Caco-2 (cell line): ENCODE measurements around the gene UGGT2. TPM values are rescaled to one million over a fixed set of nuclear protein-coding genes. Genes with fewer than 3 reads are reported as not detected.
"Not testable (repeated sequence)": the region's sequence is repeated elsewhere in the genome, so short reads cannot be mapped to it uniquely, and the experiment has no call there.

Source experiments
- BruUV-seq: library from RNA; stranded (reverse); fragments of 400-500 nt; replicated peaks from 2 replicates; lab custom pipeline; 2021; lab: Mats Ljungman, UMichigan
- CTCF ChIA-PET: fragments of 300-600 bp; sonication (Branson Sonifier 250); formaldehyde crosslinking; loops from one replicate; lab custom pipeline; 2022; ENCODE audit warnings: antibody characterized with exemption; lab: Charles Lee
- POLR2A ChIA-PET: fragments of 300-600 bp; sonication (Branson Sonifier 250); formaldehyde crosslinking; loops from one replicate; lab custom pipeline; 2022; ENCODE audit warnings: antibody characterized with exemption; lab: Charles Lee
- DNase-seq, 2 experiments: peaks; one replicate each; pipeline versions ENCODE4 v3.0.0 to v3.0.0-alpha.2; 2020 to 2022
- H3K27me3 ChIP-seq: replicated peaks from 2 replicates; pipeline ENCODE4 v1.6.0; 2011; ENCODE audit warnings: low read length; ENCODE audit not compliant: control insufficient read depth, insufficient read depth
- H3K36me3 ChIP-seq: 2 replicates; pipeline ENCODE4 v1.5.1; 2011; ENCODE audit warnings: low read length; ENCODE audit not compliant: control insufficient read depth, insufficient read depth
- H3K4me1 ChIP-seq: fragments of 250-450 bp; sonication (Bioruptor Pico); 2 replicates; pipeline ENCODE4 v1.5.1; 2020; ENCODE audit warnings: mild to moderate bottlenecking
- H3K4me3 ChIP-seq: 2 replicates; pipeline ENCODE4 v1.5.1; 2011; ENCODE audit warnings: low read depth, mild to moderate bottlenecking, control low read depth, low read length
- H3K9me3 ChIP-seq: fragments of 250-450 bp; sonication (Bioruptor Pico); 2 replicates; pipeline ENCODE4 v1.5.1; 2020; ENCODE audit warnings: mild to moderate bottlenecking, moderate library complexity
- H3K27ac Mint-ChIP-seq: one replicate; pipeline ENCODE4 v1.8.0; 2022; ENCODE audit warnings: mixed read lengths; ENCODE audit not compliant: unreplicated experiment
- H3K27me3 Mint-ChIP-seq: one replicate; pipeline ENCODE4 v1.8.0; 2022; ENCODE audit warnings: mixed read lengths; ENCODE audit not compliant: insufficient read depth, unreplicated experiment
- H3K36me3 Mint-ChIP-seq: one replicate; pipeline ENCODE4 v1.8.0; 2022; ENCODE audit warnings: mild to moderate bottlenecking, mixed read lengths; ENCODE audit not compliant: insufficient read depth, unreplicated experiment
- H3K4me1 Mint-ChIP-seq: one replicate; pipeline ENCODE4 v1.8.0; 2022; ENCODE audit warnings: low read depth, mixed read lengths; ENCODE audit not compliant: unreplicated experiment
- H3K4me3 Mint-ChIP-seq: one replicate; pipeline ENCODE4 v1.8.0; 2022; ENCODE audit warnings: mild to moderate bottlenecking, moderate library complexity, mixed read lengths; ENCODE audit not compliant: unreplicated experiment
- H3K9me3 Mint-ChIP-seq: one replicate; pipeline ENCODE4 v1.8.0; 2022; ENCODE audit warnings: mixed read lengths; ENCODE audit not compliant: unreplicated experiment
- intact Hi-C: fragments of 100-400 bp; cut with micrococcal nuclease; formaldehyde crosslinking; loops from one replicate; pipeline ENCODE4 v1.10.0; 2022; ENCODE audit not compliant: unreplicated experiment
- total RNA-seq: library from RNA; stranded (reverse); gene quantifications from 2 replicates; pipeline ENCODE4 v1.2.3, GENCODE V29; 2022
- TF ChIP-seq, protein P1 (sequence below), 2 experiments: fragments of 200-600 bp in 1 of 2; IDR thresholded peaks; 1 replicate in 1 of 2; 2 replicates in 1 of 2; pipeline versions ENCODE4 v1.5.1 to v1.8.0; 2011 to 2022; ENCODE audit warnings: antibody characterized with exemption in 1 of 2, control low read depth in 1 of 2, inconsistent platforms in 1 of 2, low read depth in 1 of 2, low read length in 1 of 2, mild to moderate bottlenecking in 1 of 2, moderate library complexity in 1 of 2; ENCODE audit not compliant: insufficient read depth in 1 of 2, severe bottlenecking in 1 of 2, unreplicated experiment in 1 of 2

UGGT2 gene
- total RNA-seq, 1 experiment from 2014 or later, result 35.5 TPM

DNA sequence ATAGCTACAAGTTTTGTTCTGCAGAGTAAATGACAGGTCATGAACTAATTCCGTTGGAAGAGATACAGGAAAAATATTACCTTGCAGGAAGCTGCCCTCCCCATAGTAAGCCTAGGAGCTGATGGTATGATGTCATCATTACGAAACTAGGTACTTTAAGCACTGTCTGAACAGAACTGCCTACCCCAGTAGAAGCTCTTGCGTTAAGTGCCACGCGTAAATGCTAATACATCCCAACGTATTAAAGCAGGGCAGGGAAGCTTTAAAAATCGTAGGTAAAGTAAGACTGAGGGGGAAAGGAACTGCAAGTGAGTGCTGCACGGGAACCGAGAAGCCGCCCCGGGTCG lies 572 bp downstream of the UGGT2 start:
- H3K4me1 Mint-ChIP-seq, result no peaks in the 10 kb centered on the region
- TF ChIP-seq, protein P1, sequence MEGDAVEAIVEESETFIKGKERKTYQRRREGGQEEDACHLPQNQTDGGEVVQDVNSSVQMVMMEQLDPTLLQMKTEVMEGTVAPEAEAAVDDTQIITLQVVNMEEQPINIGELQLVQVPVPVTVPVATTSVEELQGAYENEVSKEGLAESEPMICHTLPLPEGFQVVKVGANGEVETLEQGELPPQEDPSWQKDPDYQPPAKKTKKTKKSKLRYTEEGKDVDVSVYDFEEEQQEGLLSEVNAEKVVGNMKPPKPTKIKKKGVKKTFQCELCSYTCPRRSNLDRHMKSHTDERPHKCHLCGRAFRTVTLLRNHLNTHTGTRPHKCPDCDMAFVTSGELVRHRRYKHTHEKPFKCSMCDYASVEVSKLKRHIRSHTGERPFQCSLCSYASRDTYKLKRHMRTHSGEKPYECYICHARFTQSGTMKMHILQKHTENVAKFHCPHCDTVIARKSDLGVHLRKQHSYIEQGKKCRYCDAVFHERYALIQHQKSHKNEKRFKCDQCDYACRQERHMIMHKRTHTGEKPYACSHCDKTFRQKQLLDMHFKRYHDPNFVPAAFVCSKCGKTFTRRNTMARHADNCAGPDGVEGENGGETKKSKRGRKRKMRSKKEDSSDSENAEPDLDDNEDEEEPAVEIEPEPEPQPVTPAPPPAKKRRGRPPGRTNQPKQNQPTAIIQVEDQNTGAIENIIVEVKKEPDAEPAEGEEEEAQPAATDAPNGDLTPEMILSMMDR (IDR thresholded peaks at IDR 0.05; ENCODE audit: insufficient read depth in 1 of 2, low read depth in 1 of 2, low read length in 1 of 2, severe bottlenecking in 1 of 2, unreplicated experiment in 1 of 2), result no peak
- peak overlapping the region; percentile 85 for H3K27ac Mint-ChIP-seq
- H3K4me3 Mint-ChIP-seq, result peak overlapping the region; percentile 87
- ChIA-PET CTCF (interaction anchor here (2.7 kb wide), 1 partner anchor 33 kb away, joined by 33 read pairs; no protein-coding TSS in a partner anchor), POLR2A (interaction anchor here (0.5 to 1.6 kb wide), 8 partner anchors 9 to 1381 kb away, joined by 3 to 12 read pairs (median 4); partner anchors contain the start of genes DNAJC3 and RAP2A)
- H3K36me3 ChIP-seq, result no peaks in the 10 kb centered on the region
- BruUV-seq, result no TSS peak
- peaks cover 13% of the 10 kb centered on the region for H3K36me3 Mint-ChIP-seq
- H3K9me3 ChIP-seq, result no peaks in the 10 kb centered on the region
- intact Hi-C loops, result loop anchor here (1.0 to 5.0 kb wide), 3 partner anchors 32 to 1380 kb away; partner anchors contain the start of gene DNAJC3
- H3K9me3 Mint-ChIP-seq, result no peaks in the 10 kb centered on the region
- H3K27me3 ChIP-seq, result no peaks in the 10 kb centered on the region
- DNase-seq, result peak in 1 of 2 experiments; percentile 57
- H3K4me3 ChIP-seq, result peak overlapping the region; percentile 100
- no peaks in the 10 kb centered on the region for H3K4me1 ChIP-seq
- peaks cover 2% of the 10 kb centered on the region for H3K27me3 Mint-ChIP-seq

DNA sequence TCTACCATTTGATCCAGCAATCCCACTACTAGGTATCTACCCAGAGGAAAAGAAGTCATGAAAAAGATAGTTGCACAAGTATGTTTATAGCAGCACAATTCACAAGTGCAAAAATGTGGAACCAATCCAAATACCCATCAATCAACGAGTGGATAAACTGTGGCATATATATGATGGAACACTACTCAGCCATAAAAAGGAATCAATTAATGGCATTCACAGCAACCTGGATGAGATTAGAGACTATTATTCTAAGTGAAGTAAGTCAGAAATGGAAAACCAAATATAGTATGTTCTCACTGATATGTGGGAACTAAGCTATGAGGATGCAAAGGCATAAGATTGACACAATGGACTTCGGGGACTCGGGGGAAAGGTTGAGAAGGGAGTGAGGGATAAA lies 1.3 kb downstream of the UGGT2 start:
- DNase-seq, H3K9me3 ChIP-seq, H3K4me1 Mint-ChIP-seq, H3K9me3 Mint-ChIP-seq, BruUV-seq, H3K27ac Mint-ChIP-seq, H3K36me3 ChIP-seq, POLR2A ChIA-PET, H3K27me3 ChIP-seq, H3K27me3 Mint-ChIP-seq, H3K4me1 ChIP-seq, H3K4me3 ChIP-seq: not testable (repeated sequence)
- Mint-ChIP-seq H3K4me3 (peak overlapping the region; percentile 87), H3K36me3 (peaks cover 13% of the 10 kb centered on the region)
- intact Hi-C loops, result loop anchor here (2.0 to 5.0 kb wide), 2 partner anchors 375 to 1381 kb away; partner anchors contain the start of gene DNAJC3
- CTCF ChIA-PET, result interaction anchor here (2.7 kb wide), 1 partner anchor 32 kb away, joined by 33 read pairs; no protein-coding TSS in a partner anchor

- H3K27ac Mint-ChIP-seq, BruUV-seq, H3K27me3 Mint-ChIP-seq, H3K4me3 ChIP-seq, CTCF ChIA-PET, DNase-seq, H3K9me3 Mint-ChIP-seq, H3K9me3 ChIP-seq, H3K4me1 Mint-ChIP-seq, H3K4me1 ChIP-seq, H3K27me3 ChIP-seq, H3K4me3 Mint-ChIP-seq, POLR2A ChIA-PET, H3K36me3 ChIP-seq: not testable (repeated sequence)
- H3K36me3 Mint-ChIP-seq, result peaks cover 13% of the 10 kb centered on the region
- intact Hi-C loops, result loop anchor here (5.0 kb wide), 1 partner anchor 374 kb away; the partner anchor contains the start of gene DNAJC3
Observed at GRCh38 chr13:96051491-96051890, 1.7 kb downstream of the UGGT2 start.

DNA sequence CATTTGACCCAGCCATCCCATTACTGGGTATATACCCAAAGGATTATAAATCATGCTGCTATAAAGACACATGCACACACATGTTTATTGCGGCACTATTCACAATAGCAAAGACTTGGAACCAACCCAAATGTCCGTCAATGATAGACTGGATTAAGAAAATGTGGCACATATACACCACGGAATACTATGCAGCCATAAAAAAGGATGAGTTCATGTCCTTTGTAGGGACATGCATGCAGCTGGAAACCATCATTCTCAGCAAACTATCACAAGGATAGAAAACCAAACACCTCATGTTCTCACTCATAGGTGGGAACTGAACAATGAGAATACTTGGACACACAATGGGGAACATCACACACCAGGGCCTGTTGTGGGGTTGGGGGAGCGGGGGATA lies 2.2 kb downstream of the UGGT2 start:
- H3K36me3 ChIP-seq, H3K27me3 Mint-ChIP-seq, H3K4me1 Mint-ChIP-seq, H3K4me1 ChIP-seq, DNase-seq, H3K27ac Mint-ChIP-seq, H3K9me3 Mint-ChIP-seq, H3K9me3 ChIP-seq, H3K4me3 ChIP-seq, H3K27me3 ChIP-seq, POLR2A ChIA-PET, CTCF ChIA-PET, H3K4me3 Mint-ChIP-seq, BruUV-seq: not testable (repeated sequence)
- peaks cover 17% of the 10 kb centered on the region for H3K36me3 Mint-ChIP-seq
- intact Hi-C loops, result loop anchor here (5.0 kb wide), 1 partner anchor 374 kb away; the partner anchor contains the start of gene DNAJC3

DNA sequence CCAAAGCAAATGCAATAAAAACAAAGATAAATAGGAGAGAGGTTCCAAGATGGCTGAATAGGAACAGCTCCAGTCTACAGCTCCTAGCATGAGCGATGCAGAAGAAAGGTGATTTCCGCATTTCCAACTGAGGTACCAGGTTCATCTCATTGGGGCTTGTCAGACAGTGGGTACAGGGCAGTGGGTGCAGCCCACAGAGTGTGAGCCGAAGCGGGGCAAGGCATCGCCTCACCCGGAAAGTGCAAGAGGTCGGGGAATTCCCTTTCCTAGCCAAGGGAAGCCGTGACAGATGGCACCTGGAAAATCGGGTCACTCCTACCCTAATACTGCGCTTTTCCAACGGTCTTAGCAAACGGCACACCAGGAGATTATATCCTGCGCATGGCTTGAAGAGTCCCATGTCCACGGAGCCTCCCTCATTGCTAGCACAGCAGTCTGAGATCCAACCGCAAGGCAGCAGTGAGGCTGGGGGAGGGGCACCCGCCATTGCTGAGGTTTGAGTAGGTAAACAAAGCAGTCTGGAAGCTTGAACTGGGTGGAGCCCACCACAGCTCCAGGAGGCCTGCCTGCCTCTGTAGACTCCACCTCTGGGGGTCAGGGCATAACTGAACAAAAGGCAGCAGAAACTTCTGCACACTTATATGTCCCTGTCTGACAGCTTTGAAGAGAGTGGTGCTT lies 6.6 kb downstream of the UGGT2 start:
- H3K4me1 Mint-ChIP-seq, H3K36me3 Mint-ChIP-seq: not testable (repeated sequence)
- H3K9me3 Mint-ChIP-seq, result peaks cover 11% of the 10 kb centered on the region

More for the DNA sequence above, 6.6 kb downstream of the UGGT2 start:
- H3K4me3 Mint-ChIP-seq, DNase-seq, H3K27me3 ChIP-seq, H3K27ac Mint-ChIP-seq, BruUV-seq, CTCF ChIA-PET, H3K4me1 ChIP-seq, H3K36me3 ChIP-seq, H3K27me3 Mint-ChIP-seq, intact Hi-C loops, H3K9me3 ChIP-seq, H3K4me3 ChIP-seq, POLR2A ChIA-PET: not testable (repeated sequence)
